Liver (tissue), 9 donors: ENCODE data around the gene RGL1. TPM values are rescaled to one million over a fixed set of nuclear protein-coding genes. Genes with fewer than 3 reads are reported as not detected.

Experiments used
- DNase-seq: peaks from one replicate; pipeline ENCODE4 v3.0.0-alpha.2; 2017; ENCODE audit warnings: low spot score
- H3K27ac ChIP-seq, 2 donors: one replicate each; pipeline ENCODE4 v1.7.0; 2013; ENCODE audit warnings: inconsistent platforms in 2 of 2, low read length in 2 of 2, control low read depth in 1 of 2, low read depth in 1 of 2, mild to moderate bottlenecking in 1 of 2
- H3K27me3 ChIP-seq, 4 donors: one replicate each; pipeline versions ENCODE4 v1.6.1 to v1.7.0; 2013; ENCODE audit warnings: low read length in 3 of 4, inconsistent platforms in 1 of 4, mild to moderate bottlenecking in 1 of 4, moderate library complexity in 1 of 4; ENCODE audit not compliant: control insufficient read depth in 4 of 4, insufficient read depth in 4 of 4
- H3K36me3 ChIP-seq, 4 donors: one replicate each; pipeline versions ENCODE4 v1.6.1 to v1.7.0; 2013; ENCODE audit warnings: low read length in 3 of 4, mild to moderate bottlenecking in 3 of 4, low read depth in 1 of 4, moderate library complexity in 1 of 4; ENCODE audit not compliant: control insufficient read depth in 4 of 4, insufficient read depth in 3 of 4
- H3K4me1 ChIP-seq, 4 donors: one replicate each; pipeline versions ENCODE4 v1.6.1 to v1.7.0; 2013; ENCODE audit warnings: low read length in 3 of 4, mild to moderate bottlenecking in 3 of 4, moderate library complexity in 1 of 4; ENCODE audit not compliant: control insufficient read depth in 4 of 4, insufficient read depth in 4 of 4
- H3K4me3 ChIP-seq, 3 donors: one replicate each; pipeline versions ENCODE4 v1.6.1 to v1.7.0; 2013; ENCODE audit warnings: low read length in 3 of 3, control low read depth in 1 of 3, low read depth in 1 of 3, mild to moderate bottlenecking in 1 of 3
- H3K9ac ChIP-seq, 2 donors: one replicate each; pipeline ENCODE4 v1.7.0; 2013; ENCODE audit warnings: low read length in 2 of 2, mild to moderate bottlenecking in 2 of 2, moderate library complexity in 2 of 2, control low read depth in 1 of 2, low read depth in 1 of 2
- H3K9me3 ChIP-seq, 4 donors: one replicate each; pipeline versions ENCODE4 v1.6.1 to v1.7.0; 2013; ENCODE audit warnings: low read length in 3 of 4; ENCODE audit not compliant: control insufficient read depth in 4 of 4
- CTCF ChIP-seq: fragments of 150-350 bp; IDR thresholded peaks from 2 replicates; pipeline ENCODE4 v1.5.1; 2017; ENCODE audit warnings: improper control_type of control experiment, low read depth, low read length; ENCODE audit not compliant: missing input control
- EGR1 ChIP-seq, 2 donors: IDR thresholded peaks; 2 replicates each; pipeline ENCODE4 v1.6.1; 2016 to 2018; ENCODE audit warnings: antibody characterized with exemption in 2 of 2, low read depth in 2 of 2
- FOXA1 ChIP-seq: IDR thresholded peaks from 2 replicates; pipeline ENCODE4 v1.6.1; 2016; ENCODE audit warnings: antibody characterized with exemption
- FOXA2 ChIP-seq: IDR thresholded peaks from 2 replicates; pipeline ENCODE4 v1.6.1; 2016; ENCODE audit warnings: antibody characterized with exemption
- HNF4A ChIP-seq, 2 donors: conservative IDR thresholded peaks; 2 replicates each; pipeline ENCODE4 v1.6.1; 2016; ENCODE audit warnings: antibody characterized with exemption in 2 of 2, mild to moderate bottlenecking in 2 of 2
- HNF4G ChIP-seq: IDR thresholded peaks from 2 replicates; pipeline ENCODE4 v1.6.1; 2016; ENCODE audit warnings: antibody characterized with exemption
- JUND ChIP-seq, 2 donors: IDR thresholded peaks; 2 replicates each; pipeline ENCODE4 v1.6.1; 2016; ENCODE audit warnings: antibody characterized with exemption in 2 of 2
- MAX ChIP-seq: IDR thresholded peaks from 2 replicates; pipeline ENCODE4 v1.6.1; 2016; ENCODE audit warnings: antibody characterized with exemption
- NR2F2 ChIP-seq: IDR thresholded peaks from 2 replicates; pipeline ENCODE4 v1.6.1; 2016; ENCODE audit warnings: antibody characterized with exemption
- RAD21 ChIP-seq, 2 donors: IDR thresholded peaks; 2 replicates each; pipeline ENCODE4 v1.6.1; 2016; ENCODE audit warnings: antibody characterized with exemption in 2 of 2, mild to moderate bottlenecking in 2 of 2
- RXRA ChIP-seq, 2 donors: IDR thresholded peaks; 2 replicates each; pipeline ENCODE4 v1.6.1; 2017 to 2018; ENCODE audit warnings: antibody characterized with exemption in 2 of 2, mild to moderate bottlenecking in 1 of 2
- SP1 ChIP-seq: IDR thresholded peaks from 2 replicates; pipeline ENCODE4 v1.6.1; 2018; ENCODE audit warnings: antibody characterized with exemption, mild to moderate bottlenecking
- TAF1 ChIP-seq: conservative IDR thresholded peaks from 2 replicates; pipeline ENCODE4 v1.6.1; 2016; ENCODE audit warnings: antibody characterized with exemption, mild to moderate bottlenecking
- YY1 ChIP-seq: IDR thresholded peaks from 2 replicates; pipeline ENCODE4 v1.6.1; 2016; ENCODE audit warnings: antibody characterized with exemption, mild to moderate bottlenecking
- whole genome bisulfite sequencing: extraction: QIAGEN DNeasy Blood & Tissue Kit; methylation state at CpG from one replicate; pipeline ENCODE4 v1.1.7; 2013; 5-methylcytosine and 5-hydroxymethylcytosine counted together
- polyA plus RNA-seq, 2 donors: library from polyadenylated mRNA; stranded (reverse) in 1 of 2; unstranded in 1 of 2; fragments of 200-250 nt in 1 of 2; fragments of >200 nt in 1 of 2; fragmentation: Nextera tagmentation in 1 of 2; extraction: Ambion mirVana in 1 of 2; gene quantifications; one replicate each; pipeline versions ENCODE4 v1.2.1 to v1.2.3, GENCODE V29; 2013 to 2015
- total RNA-seq, 2 donors: library from RNA; depleted of rRNA; stranded (reverse); fragments of >200 nt; gene quantifications; one replicate each; pipeline ENCODE4 v1.2.3, GENCODE V29; 2014
- TF ChIP-seq, protein P1 (sequence below): IDR thresholded peaks from 2 replicates; pipeline ENCODE4 v1.6.1; 2016; ENCODE audit warnings: antibody characterized with exemption, mild to moderate bottlenecking
- TF ChIP-seq, protein P2 (sequence below): IDR thresholded peaks from 2 replicates; pipeline ENCODE4 v1.6.1; 2016; ENCODE audit warnings: antibody characterized with exemption
- donor health status: healthy.
- donor health status: healthy.
- donor health status: healthy.
- donor health status: healthy.
- donor health status: healthy.

Gene RGL1
- total and polyA plus RNA-seq, 4 donors: 3.9 to 15.3 (median 8.9) TPM

GRCh38 chr1:183912265-183912886 lies 107.5 kb downstream of the RGL1 start:
- Histone ChIP-seq H3K27me3 (no peaks in the 10 kb centered on the region), H3K9ac (no peak overlapping the region), H3K36me3 (peaks cover 0 to 10% (median 4%) of the 10 kb centered on the region in 4 donors), H3K4me3 (no peak overlapping the region), H3K4me1 (peaks cover 0 to 8% (median 3%) of the 10 kb centered on the region in 4 donors), H3K9me3 (no peaks in the 10 kb centered on the region), H3K27ac (peak overlapping the region in 1 of 2 donors; percentile 13)
- WGBS: 96% methylated on average over 5 of the region's 5 CpGs
- TF ChIP-seq CTCF (no peak), RAD21 (IDR thresholded peaks at IDR 0.05) (no peak), HNF4G (no peak), FOXA1 (no peak), EGR1 (IDR thresholded peaks at IDR 0.05; ENCODE audit: low read depth in 2 of 2) (no peak), TAF1 (no peak), YY1 (no peak), MAX (no peak), NR2F2 (no peak), SP1 (no peak), HNF4A (conservative IDR thresholded peaks at IDR 0.05) (no peak), JUND (IDR thresholded peaks at IDR 0.05) (no peak), FOXA2 (no peak)
- TF ChIP-seq, protein P1, sequence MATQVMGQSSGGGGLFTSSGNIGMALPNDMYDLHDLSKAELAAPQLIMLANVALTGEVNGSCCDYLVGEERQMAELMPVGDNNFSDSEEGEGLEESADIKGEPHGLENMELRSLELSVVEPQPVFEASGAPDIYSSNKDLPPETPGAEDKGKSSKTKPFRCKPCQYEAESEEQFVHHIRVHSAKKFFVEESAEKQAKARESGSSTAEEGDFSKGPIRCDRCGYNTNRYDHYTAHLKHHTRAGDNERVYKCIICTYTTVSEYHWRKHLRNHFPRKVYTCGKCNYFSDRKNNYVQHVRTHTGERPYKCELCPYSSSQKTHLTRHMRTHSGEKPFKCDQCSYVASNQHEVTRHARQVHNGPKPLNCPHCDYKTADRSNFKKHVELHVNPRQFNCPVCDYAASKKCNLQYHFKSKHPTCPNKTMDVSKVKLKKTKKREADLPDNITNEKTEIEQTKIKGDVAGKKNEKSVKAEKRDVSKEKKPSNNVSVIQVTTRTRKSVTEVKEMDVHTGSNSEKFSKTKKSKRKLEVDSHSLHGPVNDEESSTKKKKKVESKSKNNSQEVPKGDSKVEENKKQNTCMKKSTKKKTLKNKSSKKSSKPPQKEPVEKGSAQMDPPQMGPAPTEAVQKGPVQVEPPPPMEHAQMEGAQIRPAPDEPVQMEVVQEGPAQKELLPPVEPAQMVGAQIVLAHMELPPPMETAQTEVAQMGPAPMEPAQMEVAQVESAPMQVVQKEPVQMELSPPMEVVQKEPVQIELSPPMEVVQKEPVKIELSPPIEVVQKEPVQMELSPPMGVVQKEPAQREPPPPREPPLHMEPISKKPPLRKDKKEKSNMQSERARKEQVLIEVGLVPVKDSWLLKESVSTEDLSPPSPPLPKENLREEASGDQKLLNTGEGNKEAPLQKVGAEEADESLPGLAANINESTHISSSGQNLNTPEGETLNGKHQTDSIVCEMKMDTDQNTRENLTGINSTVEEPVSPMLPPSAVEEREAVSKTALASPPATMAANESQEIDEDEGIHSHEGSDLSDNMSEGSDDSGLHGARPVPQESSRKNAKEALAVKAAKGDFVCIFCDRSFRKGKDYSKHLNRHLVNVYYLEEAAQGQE: no peak
- TF ChIP-seq, protein P2, sequence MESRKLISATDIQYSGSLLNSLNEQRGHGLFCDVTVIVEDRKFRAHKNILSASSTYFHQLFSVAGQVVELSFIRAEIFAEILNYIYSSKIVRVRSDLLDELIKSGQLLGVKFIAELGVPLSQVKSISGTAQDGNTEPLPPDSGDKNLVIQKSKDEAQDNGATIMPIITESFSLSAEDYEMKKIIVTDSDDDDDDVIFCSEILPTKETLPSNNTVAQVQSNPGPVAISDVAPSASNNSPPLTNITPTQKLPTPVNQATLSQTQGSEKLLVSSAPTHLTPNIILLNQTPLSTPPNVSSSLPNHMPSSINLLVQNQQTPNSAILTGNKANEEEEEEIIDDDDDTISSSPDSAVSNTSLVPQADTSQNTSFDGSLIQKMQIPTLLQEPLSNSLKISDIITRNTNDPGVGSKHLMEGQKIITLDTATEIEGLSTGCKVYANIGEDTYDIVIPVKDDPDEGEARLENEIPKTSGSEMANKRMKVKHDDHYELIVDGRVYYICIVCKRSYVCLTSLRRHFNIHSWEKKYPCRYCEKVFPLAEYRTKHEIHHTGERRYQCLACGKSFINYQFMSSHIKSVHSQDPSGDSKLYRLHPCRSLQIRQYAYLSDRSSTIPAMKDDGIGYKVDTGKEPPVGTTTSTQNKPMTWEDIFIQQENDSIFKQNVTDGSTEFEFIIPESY: no peak
- DNase-seq: no peak

- Histone ChIP-seq H3K9ac (no peak overlapping the region), H3K36me3 (peaks cover 0 to 8% (median 3%) of the 10 kb centered on the region in 4 donors), H3K27ac (no peak overlapping the region), H3K9me3 (no peaks in the 10 kb centered on the region), H3K4me3 (no peak overlapping the region), H3K27me3 (no peaks in the 10 kb centered on the region), H3K4me1 (peaks cover 0 to 8% (median 3%) of the 10 kb centered on the region in 4 donors)
- WGBS: 99% methylated on average over 3 of the region's 3 CpGs
- DNase-seq: no peak
- TF ChIP-seq TAF1 (no peak), HNF4A (conservative IDR thresholded peaks at IDR 0.05) (no peak), RAD21 (IDR thresholded peaks at IDR 0.05) (no peak), EGR1 (IDR thresholded peaks at IDR 0.05; ENCODE audit: low read depth in 2 of 2) (no peak), RXRA (IDR thresholded peaks at IDR 0.05) (no peak), CTCF (no peak), FOXA2 (no peak), MAX (no peak), JUND (IDR thresholded peaks at IDR 0.05) (no peak), NR2F2 (no peak), SP1 (no peak), HNF4G (no peak)
- TF ChIP-seq, protein P2: no peak
Observed at GRCh38 chr1:183913567-183913993, 108.7 kb downstream of the RGL1 start.
